ENCODE results near the gene SIDT2.

DNA sequence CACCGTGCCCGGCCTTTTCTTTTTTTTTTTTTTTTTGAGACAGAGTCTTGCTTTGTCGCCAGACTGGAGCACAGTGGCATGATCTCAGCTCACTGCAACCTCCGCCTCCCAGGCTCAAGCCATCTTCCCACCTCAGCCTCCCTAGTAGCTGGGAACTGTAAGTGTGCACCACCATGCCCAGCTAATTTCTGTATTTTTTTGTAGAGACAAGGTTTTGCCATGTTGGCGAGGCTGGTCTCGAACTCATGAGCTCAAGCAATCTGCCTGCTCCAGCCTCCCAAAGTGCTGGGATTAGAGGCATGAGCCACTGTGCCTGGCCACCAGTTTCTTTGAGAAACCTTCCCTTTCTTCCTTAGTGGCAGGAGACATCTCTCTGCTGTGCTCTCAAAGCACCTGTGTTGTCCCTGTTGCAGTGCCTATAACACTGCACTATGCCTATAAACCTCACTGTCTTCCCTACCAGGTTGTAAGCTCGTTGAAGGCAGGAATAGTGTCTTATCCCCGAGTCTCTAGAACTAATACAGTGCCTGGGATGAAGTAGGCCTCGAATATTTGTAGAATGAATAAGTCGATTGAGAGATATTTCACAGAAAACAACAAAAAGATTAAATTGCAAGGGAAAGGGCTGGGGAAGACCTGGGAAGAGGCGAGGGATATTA is 34.3 kb downstream of the SIDT2 start:
- TF ChIP-seq, protein P1, sequence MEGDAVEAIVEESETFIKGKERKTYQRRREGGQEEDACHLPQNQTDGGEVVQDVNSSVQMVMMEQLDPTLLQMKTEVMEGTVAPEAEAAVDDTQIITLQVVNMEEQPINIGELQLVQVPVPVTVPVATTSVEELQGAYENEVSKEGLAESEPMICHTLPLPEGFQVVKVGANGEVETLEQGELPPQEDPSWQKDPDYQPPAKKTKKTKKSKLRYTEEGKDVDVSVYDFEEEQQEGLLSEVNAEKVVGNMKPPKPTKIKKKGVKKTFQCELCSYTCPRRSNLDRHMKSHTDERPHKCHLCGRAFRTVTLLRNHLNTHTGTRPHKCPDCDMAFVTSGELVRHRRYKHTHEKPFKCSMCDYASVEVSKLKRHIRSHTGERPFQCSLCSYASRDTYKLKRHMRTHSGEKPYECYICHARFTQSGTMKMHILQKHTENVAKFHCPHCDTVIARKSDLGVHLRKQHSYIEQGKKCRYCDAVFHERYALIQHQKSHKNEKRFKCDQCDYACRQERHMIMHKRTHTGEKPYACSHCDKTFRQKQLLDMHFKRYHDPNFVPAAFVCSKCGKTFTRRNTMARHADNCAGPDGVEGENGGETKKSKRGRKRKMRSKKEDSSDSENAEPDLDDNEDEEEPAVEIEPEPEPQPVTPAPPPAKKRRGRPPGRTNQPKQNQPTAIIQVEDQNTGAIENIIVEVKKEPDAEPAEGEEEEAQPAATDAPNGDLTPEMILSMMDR (IDR thresholded peaks at IDR 0.05; ENCODE audit: low read length), result no peak
- no peak for TF ChIP-seq EZH2 (optimal IDR thresholded peaks at IDR 0.05; ENCODE audit: low read depth, low read length)
- no peak for TF ChIP-seq EZH2phosphoT487 (IDR thresholded peaks at IDR 0.05; ENCODE audit: low read length)

Measured in MM.1S (cell line).